Chondrocyte (in vitro differentiated cells): ENCODE measurements around the gene NARF. TPM values are rescaled to one million over a fixed set of nuclear protein-coding genes. Genes with fewer than 3 reads are reported as not detected.

ENCODE experiments used
- DNase-seq: peaks from one replicate; pipeline ENCODE4 v3.0.0; 2021; ENCODE audit warnings: mixed read lengths, low spot score
- H3K27ac Mint-ChIP-seq: one replicate; pipeline ENCODE4 v1.8.0; 2021; ENCODE audit warnings: mild to moderate bottlenecking, moderate library complexity, mixed read lengths; ENCODE audit not compliant: unreplicated experiment
- H3K27me3 Mint-ChIP-seq: 2 replicates; pipeline ENCODE4 v1.8.0; 2021; ENCODE audit warnings: low read depth, mixed read lengths
- H3K36me3 Mint-ChIP-seq: 2 replicates; pipeline ENCODE4 v1.8.0; 2021; ENCODE audit warnings: low read depth, mixed read lengths
- H3K4me1 Mint-ChIP-seq: 2 replicates; pipeline ENCODE4 v1.8.0; 2021; ENCODE audit warnings: low read depth, mild to moderate bottlenecking, mixed read lengths
- H3K4me3 Mint-ChIP-seq: one replicate; pipeline ENCODE4 v1.8.0; 2021; ENCODE audit warnings: mild to moderate bottlenecking, moderate library complexity, mixed read lengths; ENCODE audit not compliant: unreplicated experiment
- H3K9me3 Mint-ChIP-seq: 2 replicates; pipeline ENCODE4 v1.8.0; 2021; ENCODE audit warnings: low read depth, mixed read lengths
- total RNA-seq: library from RNA; stranded (reverse); gene quantifications from 3 replicates; pipeline ENCODE4 v1.2.1, GENCODE V29; 2021
- TF ChIP-seq, protein P1 (sequence below): fragments of 200-600 bp; sonication (generic); IDR thresholded peaks from 2 replicates; pipeline ENCODE4 v1.5.0; 2021; ENCODE audit warnings: antibody characterized with exemption, mild to moderate bottlenecking, moderate library complexity

The NARF gene
- total RNA-seq, 1 donor from 2014 or later, result 68.9 TPM

DNA sequence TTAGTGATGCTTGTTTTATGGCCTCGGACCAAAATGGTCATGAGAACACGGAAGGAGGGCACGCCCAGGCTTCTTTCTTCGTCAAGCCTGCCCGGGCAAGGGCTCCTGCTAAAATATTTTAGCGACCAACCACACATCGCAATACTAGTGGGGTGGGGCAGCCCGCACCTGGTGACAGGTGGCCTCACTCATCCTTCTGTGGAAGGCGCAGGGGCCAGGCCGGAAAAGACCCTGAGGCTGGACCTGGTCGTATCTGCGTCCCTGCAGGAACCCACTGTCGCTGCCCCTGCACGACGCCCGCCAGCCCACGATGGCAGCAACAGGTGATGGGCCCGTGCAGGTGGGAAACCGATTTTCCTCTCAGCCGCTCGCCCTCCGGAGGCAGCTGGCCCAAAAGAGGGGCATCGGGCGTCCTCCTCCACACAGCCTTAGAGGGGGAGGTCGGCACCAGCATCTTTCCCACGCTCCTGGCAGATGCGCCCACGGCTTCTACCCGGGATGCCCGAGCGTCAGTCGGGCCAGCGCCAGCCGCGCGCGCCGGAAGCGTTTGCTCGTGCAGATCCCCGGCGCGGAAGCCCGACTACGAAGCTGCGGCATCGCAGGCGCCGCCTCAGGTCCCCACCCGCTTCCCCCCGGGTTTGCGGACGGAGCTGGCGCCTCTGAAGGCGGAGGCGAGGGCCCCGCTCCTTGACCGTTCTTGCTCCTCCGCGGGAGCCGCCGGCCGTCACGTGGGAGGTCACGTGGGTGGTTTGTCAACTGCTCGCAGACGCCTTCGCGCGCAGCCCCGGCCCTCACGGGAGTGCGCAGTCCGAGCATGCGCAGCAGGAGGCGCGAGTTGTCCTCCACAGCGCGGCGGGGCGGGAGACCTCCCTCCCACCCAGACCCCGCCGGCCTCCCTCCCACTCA, 38.2 kb downstream of the NARF start:
- H3K36me3 Mint-ChIP-seq, result no peaks in the 10 kb centered on the region
- peak overlapping the region; percentile 54 for H3K27ac Mint-ChIP-seq
- H3K27me3 Mint-ChIP-seq, result no peaks in the 10 kb centered on the region
- peaks cover 32% of the 10 kb centered on the region for H3K4me1 Mint-ChIP-seq
- DNase-seq, result peak; percentile 99
- H3K4me3 Mint-ChIP-seq, result peak overlapping the region; percentile 82
- no peaks in the 10 kb centered on the region for H3K9me3 Mint-ChIP-seq
- TF ChIP-seq, protein P1, sequence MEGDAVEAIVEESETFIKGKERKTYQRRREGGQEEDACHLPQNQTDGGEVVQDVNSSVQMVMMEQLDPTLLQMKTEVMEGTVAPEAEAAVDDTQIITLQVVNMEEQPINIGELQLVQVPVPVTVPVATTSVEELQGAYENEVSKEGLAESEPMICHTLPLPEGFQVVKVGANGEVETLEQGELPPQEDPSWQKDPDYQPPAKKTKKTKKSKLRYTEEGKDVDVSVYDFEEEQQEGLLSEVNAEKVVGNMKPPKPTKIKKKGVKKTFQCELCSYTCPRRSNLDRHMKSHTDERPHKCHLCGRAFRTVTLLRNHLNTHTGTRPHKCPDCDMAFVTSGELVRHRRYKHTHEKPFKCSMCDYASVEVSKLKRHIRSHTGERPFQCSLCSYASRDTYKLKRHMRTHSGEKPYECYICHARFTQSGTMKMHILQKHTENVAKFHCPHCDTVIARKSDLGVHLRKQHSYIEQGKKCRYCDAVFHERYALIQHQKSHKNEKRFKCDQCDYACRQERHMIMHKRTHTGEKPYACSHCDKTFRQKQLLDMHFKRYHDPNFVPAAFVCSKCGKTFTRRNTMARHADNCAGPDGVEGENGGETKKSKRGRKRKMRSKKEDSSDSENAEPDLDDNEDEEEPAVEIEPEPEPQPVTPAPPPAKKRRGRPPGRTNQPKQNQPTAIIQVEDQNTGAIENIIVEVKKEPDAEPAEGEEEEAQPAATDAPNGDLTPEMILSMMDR, result no peak

GRCh38 chr17:82497483-82498405, 39.2 kb downstream of the NARF start:
- no peaks in the 10 kb centered on the region for H3K9me3 Mint-ChIP-seq
- no peaks in the 10 kb centered on the region for H3K27me3 Mint-ChIP-seq
- peak overlapping the region; percentile 82 for H3K4me3 Mint-ChIP-seq
- TF ChIP-seq, protein P1, result no peak
- H3K27ac Mint-ChIP-seq, result peak overlapping the region; percentile 85
- no peak for DNase-seq
- H3K36me3 Mint-ChIP-seq, result no peaks in the 10 kb centered on the region
- H3K4me1 Mint-ChIP-seq, result peaks cover 27% of the 10 kb centered on the region

DNA sequence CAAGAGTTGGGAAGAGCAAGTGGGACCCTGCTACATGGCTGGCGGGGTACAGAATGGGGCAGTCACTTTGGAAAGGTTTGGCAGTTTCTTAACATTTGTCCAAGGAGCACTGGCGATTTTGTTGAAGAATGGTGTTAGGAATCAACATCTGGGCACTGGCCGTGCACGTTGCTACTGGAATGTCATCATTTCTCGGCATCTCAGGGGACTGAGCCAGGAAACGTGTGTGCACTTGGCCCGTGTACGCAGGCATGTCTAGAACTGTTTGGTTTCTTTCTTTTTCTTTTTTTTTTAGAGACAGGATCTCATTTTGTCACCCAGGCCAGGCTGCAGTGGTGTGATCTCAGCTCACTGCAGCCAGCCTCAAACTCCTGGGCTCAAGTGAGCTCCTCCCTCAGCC, 43.7 kb downstream of the NARF start:
- H3K4me1 Mint-ChIP-seq, result peaks cover 8% of the 10 kb centered on the region
- no peak overlapping the region for H3K4me3 Mint-ChIP-seq
- H3K27me3 Mint-ChIP-seq, result no peaks in the 10 kb centered on the region
- DNase-seq, result no peak
- H3K27ac Mint-ChIP-seq, result no peak overlapping the region
- TF ChIP-seq, protein P1, result no peak
- no peaks in the 10 kb centered on the region for H3K36me3 Mint-ChIP-seq
- H3K9me3 Mint-ChIP-seq, result no peaks in the 10 kb centered on the region

- Mint-ChIP-seq H3K4me1 (peaks cover under 1% of the 10 kb centered on the region), H3K36me3 (no peaks in the 10 kb centered on the region), H3K4me3 (no peak overlapping the region), H3K27ac (no peak overlapping the region), H3K27me3 (no peaks in the 10 kb centered on the region), H3K9me3 (no peaks in the 10 kb centered on the region)
- TF ChIP-seq, protein P1, result no peak
- no peak for DNase-seq
These were observed 44.7 kb downstream of the NARF start for GRCh38 chr17:82503094-82503727.
